Lower leg skin (tissue), 4 donors: ENCODE measurements around the gene FAM118B. TPM values are rescaled to one million over a fixed set of nuclear protein-coding genes. Genes with fewer than 3 reads are reported as not detected.

Experiments
- DNase-seq, 2 donors: peaks; one replicate each; pipeline ENCODE4 v3.0.0-alpha.2; 2019; ENCODE audit warnings: low spot score in 2 of 2
- H3K4me3 ChIP-seq: fragments of 200-600 bp; sonication (generic); 2 replicates; pipeline ENCODE4 v1.5.1; 2017; ENCODE audit warnings: mild to moderate bottlenecking, low read depth; ENCODE audit not compliant: poor library complexity, severe bottlenecking
- POLR2A ChIP-seq, 2 donors: fragments of 450-650 bp; IDR thresholded peaks; one replicate each; pipeline ENCODE4 v1.6.1; 2016 to 2017; ENCODE audit warnings: antibody characterized with exemption in 2 of 2, mild to moderate bottlenecking in 1 of 2, moderate library complexity in 1 of 2
- WGBS, 2 donors: methylation state at CpG; one replicate each; pipeline ENCODE4 v1.1.5; 2018; 5-methylcytosine and 5-hydroxymethylcytosine counted together
- intact Hi-C: fragments of 100-400 bp; cut with DNase I; formaldehyde crosslinking; loops from one replicate; pipeline ENCODE4 v1.15.0; 2023; ENCODE audit warnings: low total_unique reads
- total RNA-seq, 4 donors: library from RNA; depleted of rRNA; stranded (reverse); fragments of >200 nt; gene quantifications; one replicate each; pipeline ENCODE4 v1.1.0, GENCODE V29; 2016
- TF ChIP-seq, protein P1 (sequence below), 3 donors: fragments of 450-650 bp; IDR thresholded peaks; one replicate each; pipeline ENCODE4 v1.5.1; 2016; ENCODE audit warnings: antibody characterized with exemption in 3 of 3, mild to moderate bottlenecking in 3 of 3, moderate library complexity in 2 of 3

The FAM118B gene
- 10 to 100 TPM in 2 of 4 donors, 1 to 10 TPM in 2; 7.3 to 18.9 (median 9.0) TPM for total RNA-seq

DNA sequence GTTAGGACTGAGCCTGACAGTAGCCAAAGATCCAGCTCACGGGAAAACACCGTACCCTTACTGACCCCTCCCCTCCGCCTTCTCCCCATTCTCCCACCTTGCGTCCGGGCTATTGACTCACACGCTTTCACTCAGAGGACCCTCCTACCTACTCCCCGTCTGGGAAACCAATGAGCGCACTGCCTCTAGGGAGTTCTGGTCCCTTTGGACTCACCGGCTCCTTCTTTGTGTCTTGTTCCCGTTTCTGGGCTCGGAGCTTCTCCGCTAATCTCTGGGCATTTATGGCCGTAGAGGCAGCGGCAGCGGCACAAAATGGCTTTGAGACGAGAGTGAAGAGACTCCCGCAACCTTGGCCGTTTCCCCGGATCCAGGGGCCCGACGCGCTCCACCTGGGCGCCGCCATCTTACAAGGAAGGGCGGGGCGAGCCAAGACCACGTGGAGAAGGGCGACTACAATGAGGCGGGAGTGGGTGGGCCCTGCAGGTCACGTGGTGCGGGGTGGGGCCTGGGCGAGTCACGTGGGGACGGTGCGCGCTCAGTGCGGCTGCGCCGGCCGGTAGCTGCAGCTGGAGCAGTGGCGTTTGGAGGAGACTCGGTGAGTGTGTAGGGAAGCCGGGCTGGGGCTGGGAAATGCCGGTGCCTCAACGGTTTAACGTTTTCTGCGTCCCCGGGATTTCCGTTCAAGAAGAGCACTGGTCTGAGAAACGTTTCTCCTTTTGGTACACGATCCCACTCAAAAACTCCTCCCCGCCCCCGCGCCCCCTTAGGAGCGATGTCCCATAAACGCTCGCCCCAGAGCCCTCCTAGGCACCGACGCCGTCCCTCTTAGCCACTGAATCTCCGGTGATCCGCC, at the start of gene FAM118B, which contains the start of gene RPUSD4:
TSS of gene FAM118B (plus strand) at position 547 of the 853 bp plus-strand sequence. CDS start 23,220 bp downstream, outside the sequence.
TSS of gene RPUSD4 (minus strand) at position 415 of the 853 bp plus-strand sequence. CDS start at position 403, 12 bp downstream.
- DNase-seq = peak; percentile 98 to 100
- H3K4me3 ChIP-seq = peak within 1 kb of the TSS; percentile 95
- WGBS, 2 donors = 0 to 1% methylated on average over 45 of the region's 62 CpGs
- intact Hi-C loops = no loop called here
- TF ChIP-seq, protein P1, sequence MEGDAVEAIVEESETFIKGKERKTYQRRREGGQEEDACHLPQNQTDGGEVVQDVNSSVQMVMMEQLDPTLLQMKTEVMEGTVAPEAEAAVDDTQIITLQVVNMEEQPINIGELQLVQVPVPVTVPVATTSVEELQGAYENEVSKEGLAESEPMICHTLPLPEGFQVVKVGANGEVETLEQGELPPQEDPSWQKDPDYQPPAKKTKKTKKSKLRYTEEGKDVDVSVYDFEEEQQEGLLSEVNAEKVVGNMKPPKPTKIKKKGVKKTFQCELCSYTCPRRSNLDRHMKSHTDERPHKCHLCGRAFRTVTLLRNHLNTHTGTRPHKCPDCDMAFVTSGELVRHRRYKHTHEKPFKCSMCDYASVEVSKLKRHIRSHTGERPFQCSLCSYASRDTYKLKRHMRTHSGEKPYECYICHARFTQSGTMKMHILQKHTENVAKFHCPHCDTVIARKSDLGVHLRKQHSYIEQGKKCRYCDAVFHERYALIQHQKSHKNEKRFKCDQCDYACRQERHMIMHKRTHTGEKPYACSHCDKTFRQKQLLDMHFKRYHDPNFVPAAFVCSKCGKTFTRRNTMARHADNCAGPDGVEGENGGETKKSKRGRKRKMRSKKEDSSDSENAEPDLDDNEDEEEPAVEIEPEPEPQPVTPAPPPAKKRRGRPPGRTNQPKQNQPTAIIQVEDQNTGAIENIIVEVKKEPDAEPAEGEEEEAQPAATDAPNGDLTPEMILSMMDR (IDR thresholded peaks at IDR 0.05) = no peak
- no peak for TF ChIP-seq POLR2A (IDR thresholded peaks at IDR 0.05)

DNA sequence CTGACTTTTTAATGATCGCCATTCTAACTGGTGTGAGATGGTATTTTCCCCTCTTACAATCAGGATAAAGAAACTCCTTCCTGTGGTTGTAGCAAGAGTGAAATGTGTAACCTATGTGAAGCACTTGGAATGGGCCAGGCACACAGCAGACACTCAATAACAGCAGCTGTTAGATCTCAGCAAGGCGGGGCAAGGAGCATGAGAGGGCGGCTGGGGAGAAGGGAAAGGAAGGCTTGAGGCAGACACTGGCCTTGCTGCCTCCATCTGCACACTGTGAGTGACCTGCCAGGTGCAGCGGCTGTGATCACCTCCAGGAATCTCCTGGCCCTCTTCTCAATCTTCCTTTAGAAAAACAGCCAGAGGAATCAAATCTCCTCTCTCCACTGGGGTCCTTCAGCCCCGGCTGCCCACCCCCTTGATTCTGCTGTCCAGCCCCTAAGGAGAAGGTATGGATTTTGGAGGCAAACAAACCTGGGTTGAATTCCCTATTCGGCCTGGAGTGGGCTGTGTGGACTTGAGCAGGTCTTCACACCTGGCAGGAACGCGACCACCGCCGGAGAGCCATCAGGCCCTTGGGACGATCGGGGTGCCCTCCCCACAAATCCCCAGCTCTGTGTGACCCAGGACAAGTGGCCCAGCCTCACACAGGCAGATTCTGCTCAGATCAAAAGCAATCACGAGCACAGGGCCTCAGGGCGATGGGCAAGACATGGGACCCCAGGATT, 49.1 kb upstream of the FAM118B start:
- intact Hi-C loops = no loop called here
- no peak for DNase-seq
- TF ChIP-seq, protein P1 (IDR thresholded peaks at IDR 0.05) = no peak
- TF ChIP-seq POLR2A (IDR thresholded peaks at IDR 0.05) = no peak
- H3K4me3 ChIP-seq = no peak overlapping the region
- 84 to 87% methylated on average over 8 to 14 of the region's 14 CpGs for WGBS, 2 donors

DNA sequence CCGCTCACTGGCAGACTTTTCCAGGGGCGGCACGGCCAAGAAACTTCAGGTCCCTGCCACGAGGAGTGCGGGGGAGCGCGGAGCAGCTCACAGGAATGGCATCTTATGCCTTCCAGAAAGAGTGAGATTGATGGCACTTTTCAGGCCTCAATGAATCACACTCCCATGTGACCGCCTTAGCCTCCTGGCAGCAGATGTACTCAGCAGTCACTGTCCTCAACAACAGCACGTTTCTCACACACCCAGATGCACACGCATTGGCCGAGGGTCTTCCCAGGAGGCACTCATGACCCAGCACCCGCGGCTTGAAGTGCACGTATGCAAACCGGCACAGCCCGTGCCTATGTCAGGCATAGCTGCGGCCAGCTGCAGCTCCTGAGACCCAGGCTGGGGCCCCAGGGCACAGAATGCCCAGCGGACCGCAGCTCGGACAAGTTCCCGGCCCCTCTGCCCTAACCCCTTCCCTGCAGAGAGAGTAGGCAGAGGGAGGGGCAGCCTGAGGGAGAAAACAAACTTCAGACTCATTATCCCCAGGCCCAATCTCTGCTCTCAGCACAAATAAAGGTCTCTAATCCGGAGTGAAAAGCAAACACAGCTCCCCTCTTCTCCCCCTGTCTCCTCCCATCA, 48.4 kb upstream of the FAM118B start:
- WGBS, 2 donors = 26 to 39% methylated on average over 22 of the region's 22 CpGs
- intact Hi-C loops = no loop called here
- DNase-seq = peak in 1 of 2 donors; percentile 77
- no peak overlapping the region for H3K4me3 ChIP-seq
- TF ChIP-seq POLR2A (IDR thresholded peaks at IDR 0.05) = no peak
- TF ChIP-seq, protein P1 (IDR thresholded peaks at IDR 0.05) = no peak

DNA sequence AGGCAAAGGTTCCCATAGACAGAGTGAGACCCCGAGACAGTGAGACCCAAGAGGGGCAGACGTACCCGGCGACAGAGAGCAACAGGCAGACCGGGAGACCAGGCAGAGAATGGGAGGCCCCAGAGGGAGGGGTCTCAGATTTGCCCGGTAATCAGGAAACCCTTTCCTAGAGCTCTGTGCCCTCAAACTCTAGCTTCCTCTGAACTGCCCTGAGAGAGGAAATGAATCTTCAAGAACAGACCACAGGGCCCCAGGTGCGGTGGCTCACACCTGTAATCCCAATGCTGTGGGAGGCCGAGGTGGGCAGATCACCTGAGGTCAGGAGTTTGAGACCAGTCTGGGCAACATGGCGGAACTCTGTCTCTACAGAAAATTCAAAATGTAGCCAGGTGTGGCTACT, 47.8 kb upstream of the FAM118B start:
- 81 to 87% methylated on average over 9 of the region's 9 CpGs for WGBS, 2 donors
- intact Hi-C loops = no loop called here
- DNase-seq = no peak
- no peak overlapping the region for H3K4me3 ChIP-seq
- TF ChIP-seq, protein P1 (IDR thresholded peaks at IDR 0.05) = no peak
- TF ChIP-seq POLR2A (IDR thresholded peaks at IDR 0.05) = no peak

DNA sequence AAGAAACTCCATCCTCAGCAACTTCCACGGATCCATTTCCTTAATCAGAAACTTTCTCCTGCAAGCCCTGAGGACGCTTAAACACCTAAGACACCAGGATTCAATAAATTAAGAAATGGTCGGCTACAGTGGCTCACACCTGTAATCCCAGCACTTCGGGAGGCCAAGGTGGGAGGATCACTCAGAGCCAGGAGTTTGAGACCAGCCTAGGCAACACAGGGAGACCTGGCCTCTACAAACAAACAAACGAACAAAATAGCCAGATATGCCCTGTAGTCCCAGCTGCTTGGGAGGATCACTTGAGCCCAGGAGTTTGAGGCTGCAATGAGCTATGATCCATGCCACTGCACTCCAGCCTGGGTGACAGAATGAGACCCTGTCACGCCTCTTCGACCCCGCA, 46.8 kb upstream of the FAM118B start:
- DNase-seq = no peak
- intact Hi-C loops = no loop called here
- no peak overlapping the region for H3K4me3 ChIP-seq
- TF ChIP-seq POLR2A (IDR thresholded peaks at IDR 0.05) = no peak
- TF ChIP-seq, protein P1 (IDR thresholded peaks at IDR 0.05) = no peak
- 93 to 98% methylated on average over 8 of the region's 8 CpGs for WGBS, 2 donors
